Measurements from ENCODE around the gene MTCH2.

GRCh38 chr11:47592970-47593369 lies 49.4 kb downstream of the MTCH2 start:
- TF ChIP-seq CTCF (conservative IDR thresholded peaks at IDR 0.05; ENCODE audit: low read depth, low read length) (no peak), EZH2 (IDR thresholded peaks at IDR 0.05; ENCODE audit: low read length, unreplicated experiment) (no peak), EZH2phosphoT487 (IDR thresholded peaks at IDR 0.05; ENCODE audit: borderline replicate concordance, low read length) (no peak)

Measured in PC-3 (cell line).